ENCODE results near the gene DNER. TPM values are rescaled to one million over a fixed set of nuclear protein-coding genes. Genes with fewer than 3 reads are reported as not detected.

The DNER gene
- polyA plus RNA-seq, 1 of the 3 experiments (the other 2 are of a cell fraction), result 1.4 TPM

DNA sequence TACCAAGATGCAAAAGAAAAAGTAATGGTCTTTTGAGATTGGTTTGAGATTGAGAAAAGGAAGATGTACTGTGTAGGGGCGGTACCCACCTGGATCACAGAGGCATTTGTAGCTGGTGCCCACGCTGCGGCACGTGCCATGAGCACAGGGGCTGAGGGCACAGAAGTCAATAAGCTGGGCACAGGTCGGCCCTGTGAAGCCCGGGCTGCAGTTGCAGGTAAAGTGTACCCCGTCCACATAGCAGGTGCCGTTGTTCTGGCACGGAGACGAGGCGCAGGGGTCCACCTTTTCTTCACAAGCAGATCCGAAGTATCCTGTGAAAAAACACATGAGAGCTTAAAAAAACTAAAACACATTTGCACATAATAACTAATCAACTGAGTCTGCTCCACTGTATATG lies 267.1 kb downstream of the DNER start:
- Histone ChIP-seq H3K36me3 (replicated peaks in 1 of 2; ENCODE audit: control insufficient read depth in 1 of 2, insufficient read depth in 2 of 2, low read length in 1 of 2) (no peaks in the 10 kb centered on the region), H3K27ac (ENCODE audit: low read depth in 2 of 2, low read length in 1 of 2) (no peak overlapping the region), H3F3A (replicated peaks; ENCODE audit: insufficient read depth) (peaks cover 7% of the 10 kb centered on the region), H3K27me3 (ENCODE audit: insufficient read depth) (no peaks in the 10 kb centered on the region), H2AFZ (ENCODE audit: low read depth) (no peak overlapping the region), H3K9me3 (no peaks in the 10 kb centered on the region), H3K9ac (no peak overlapping the region), H3K4me3 (ENCODE audit: low read depth in 2 of 2, low read length in 1 of 2) (no peak overlapping the region), H3K4me2 (no peak overlapping the region), H3K79me2 (ENCODE audit: insufficient read depth) (no peaks in the 10 kb centered on the region), H3K9me2 (no peaks in the 10 kb centered on the region), H3K4me1 (ENCODE audit: control insufficient read depth in 1 of 2, insufficient read depth in 2 of 2, low read depth in 1 of 2, low read length in 1 of 2) (peaks cover 0 to 11% of the 10 kb centered on the region in 2 experiments; a peak in 2 of 4 replicates), H4K20me1 (ENCODE audit: insufficient read depth) (no peaks in the 10 kb centered on the region)
- TF ChIP-seq USF1 (IDR thresholded peaks at IDR 0.05; ENCODE audit: borderline replicate concordance, low read depth) (no peak), EZH2phosphoT487 (IDR thresholded peaks at IDR 0.05; ENCODE audit: borderline replicate concordance, low read depth) (no peak), ELF1 (IDR thresholded peaks at IDR 0.05) (no peak), RAD21 (IDR thresholded peaks at IDR 0.05; ENCODE audit: low read length) (no peak), GABPA (IDR thresholded peaks at IDR 0.05; ENCODE audit: low read depth) (no peak), RFX5 (IDR thresholded peaks at IDR 0.05; ENCODE audit: low read length) (no peak), RXRA (IDR thresholded peaks at IDR 0.05; ENCODE audit: borderline replicate concordance, low read depth) (no peak), PBX3 (IDR thresholded peaks at IDR 0.05) (no peak), GATA2 (CRISPR knock-in tag; IDR thresholded peaks at IDR 0.05) (no peak), CHD2 (IDR thresholded peaks at IDR 0.05; ENCODE audit: low read length, partially characterized antibody) (no peak), JUND (IDR thresholded peaks at IDR 0.05) (no peak), MEF2A (IDR thresholded peaks at IDR 0.05; ENCODE audit: borderline replicate concordance, low read depth) (no peak), YY1 (IDR thresholded peaks at IDR 0.05; ENCODE audit: low read depth) (no peak), MXI1 (IDR thresholded peaks at IDR 0.05; ENCODE audit: low read depth, low read length) (no peak), TAF1 (IDR thresholded peaks at IDR 0.05; ENCODE audit: borderline replicate concordance, low read depth, low read length) (no peak), FOXJ3 (CRISPR knock-in tag; IDR thresholded peaks at IDR 0.05) (no peak)
- TF ChIP-seq, protein P1, sequence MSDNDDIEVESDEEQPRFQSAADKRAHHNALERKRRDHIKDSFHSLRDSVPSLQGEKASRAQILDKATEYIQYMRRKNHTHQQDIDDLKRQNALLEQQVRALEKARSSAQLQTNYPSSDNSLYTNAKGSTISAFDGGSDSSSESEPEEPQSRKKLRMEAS (IDR thresholded peaks at IDR 0.05; ENCODE audit: low read depth), result no peak
- POLR2A ChIA-PET, result no interaction called here
- DNase-seq, result no peak
- CTCF ChIA-PET, result no interaction called here
- 92% methylated on average over 10 of the region's 12 CpGs for WGBS (ENCODE audit: low lambda C conversion rate)

DNA sequence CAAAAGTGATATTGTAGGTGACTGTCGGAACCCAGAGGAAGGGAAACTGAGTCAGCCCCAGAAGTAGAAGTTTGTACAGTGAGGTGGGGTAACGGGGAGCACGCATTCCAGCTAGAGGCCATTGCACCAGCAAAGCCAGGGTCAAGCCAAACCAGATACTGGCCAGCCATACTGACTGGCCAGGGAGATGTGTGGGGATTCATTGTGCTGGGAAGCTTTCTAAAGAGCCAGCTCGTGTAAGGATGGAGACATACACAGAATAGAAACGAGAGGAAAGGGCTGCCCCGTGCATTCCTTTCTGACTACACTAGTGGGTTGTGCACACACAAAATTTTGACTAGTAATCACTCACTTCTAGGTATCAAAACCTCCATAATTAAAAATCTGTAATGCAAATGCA lies 268.0 kb downstream of the DNER start:
- no peak for DNase-seq
- TF ChIP-seq POLR2AphosphoS5 (IDR thresholded peaks at IDR 0.05; ENCODE audit: low read depth, low read length), result no peak
- no peak for TF ChIP-seq FOSL2 (IDR thresholded peaks at IDR 0.05; ENCODE audit: borderline replicate concordance, low read depth)
- no peak for TF ChIP-seq ELF1 (IDR thresholded peaks at IDR 0.05)
- TF ChIP-seq YY1 (IDR thresholded peaks at IDR 0.05; ENCODE audit: low read depth), result no peak
- TF ChIP-seq IRF3 (IDR thresholded peaks at IDR 0.05; ENCODE audit: low read depth, low read length), result no peak
- no peak for TF ChIP-seq TAF1 (IDR thresholded peaks at IDR 0.05; ENCODE audit: borderline replicate concordance, low read depth, low read length)
- TF ChIP-seq SIN3A (IDR thresholded peaks at IDR 0.05; ENCODE audit: borderline replicate concordance, low read depth, low read length), result no peak
- TF ChIP-seq RFX5 (IDR thresholded peaks at IDR 0.05; ENCODE audit: low read length), result no peak
- no peak for TF ChIP-seq EP300 (IDR thresholded peaks at IDR 0.05; ENCODE audit: borderline replicate concordance in 1 of 2, low read depth in 1 of 2, low read length in 1 of 2)
- no peak for TF ChIP-seq FOXJ3 (CRISPR knock-in tag; IDR thresholded peaks at IDR 0.05)
- no peak for TF ChIP-seq MEF2A (IDR thresholded peaks at IDR 0.05; ENCODE audit: borderline replicate concordance, low read depth)
- no peak for TF ChIP-seq RCOR1 (IDR thresholded peaks at IDR 0.05; ENCODE audit: low read length)
- TF ChIP-seq NRF1 (IDR thresholded peaks at IDR 0.05; ENCODE audit: low read depth, low read length), result no peak
- TF ChIP-seq TCF12 (IDR thresholded peaks at IDR 0.05), result no peak
- TF ChIP-seq RAD21 (IDR thresholded peaks at IDR 0.05; ENCODE audit: low read length), result no peak
- TF ChIP-seq CHD2 (IDR thresholded peaks at IDR 0.05; ENCODE audit: low read length, partially characterized antibody), result no peak
- TF ChIP-seq JUND (IDR thresholded peaks at IDR 0.05), result no peak
- no peak for TF ChIP-seq TEAD4 (IDR thresholded peaks at IDR 0.05; ENCODE audit: borderline replicate concordance, insufficient read depth)

More for the DNA sequence above, 268.0 kb downstream of the DNER start:
- 94% methylated on average over 6 of the region's 6 CpGs for WGBS (ENCODE audit: low lambda C conversion rate)
- Histone ChIP-seq H3K27me3 (ENCODE audit: insufficient read depth) (no peaks in the 10 kb centered on the region), H3K79me2 (ENCODE audit: insufficient read depth) (no peaks in the 10 kb centered on the region), H2AFZ (ENCODE audit: low read depth) (no peak overlapping the region), H3K36me3 (replicated peaks in 1 of 2; ENCODE audit: control insufficient read depth in 1 of 2, insufficient read depth in 2 of 2, low read length in 1 of 2) (no peaks in the 10 kb centered on the region), H3K9me2 (no peaks in the 10 kb centered on the region), H3K4me2 (no peak overlapping the region), H3F3A (replicated peaks; ENCODE audit: insufficient read depth) (peaks cover 7% of the 10 kb centered on the region), H4K20me1 (ENCODE audit: insufficient read depth) (no peaks in the 10 kb centered on the region), H3K9ac (no peak overlapping the region), H3K9me3 (no peaks in the 10 kb centered on the region), H3K4me1 (ENCODE audit: control insufficient read depth in 1 of 2, insufficient read depth in 2 of 2, low read depth in 1 of 2, low read length in 1 of 2) (peaks cover 0 to 11% of the 10 kb centered on the region in 2 experiments; a peak in 2 of 4 replicates), H3K27ac (ENCODE audit: low read depth in 2 of 2, low read length in 1 of 2) (0 out of 4 replicates have a peak overlapping the region, but pooled peaks of 1 of the 2 experiments have one; percentile 77), H3K4me3 (ENCODE audit: low read depth in 2 of 2, low read length in 1 of 2) (no peak overlapping the region)
- ChIA-PET CTCF (no interaction called here), POLR2A (no interaction called here)
